Stimulated activated CD4-positive, alpha-beta T cell treated with anti-CD3 and anti-CD28 coated beads, Interleukin-15, amount 100 ng/mL, for 24 hours (primary cell): ENCODE results near the gene STAG3.
"Not testable (repeated sequence)": the region's sequence is repeated elsewhere in the genome, so short reads cannot be mapped to it uniquely, and the experiment has no call there.

Experiments
- DNase-seq: peaks from one replicate; pipeline ENCODE4 v3.0.0-alpha.2; 2020

STAG3 gene

DNA sequence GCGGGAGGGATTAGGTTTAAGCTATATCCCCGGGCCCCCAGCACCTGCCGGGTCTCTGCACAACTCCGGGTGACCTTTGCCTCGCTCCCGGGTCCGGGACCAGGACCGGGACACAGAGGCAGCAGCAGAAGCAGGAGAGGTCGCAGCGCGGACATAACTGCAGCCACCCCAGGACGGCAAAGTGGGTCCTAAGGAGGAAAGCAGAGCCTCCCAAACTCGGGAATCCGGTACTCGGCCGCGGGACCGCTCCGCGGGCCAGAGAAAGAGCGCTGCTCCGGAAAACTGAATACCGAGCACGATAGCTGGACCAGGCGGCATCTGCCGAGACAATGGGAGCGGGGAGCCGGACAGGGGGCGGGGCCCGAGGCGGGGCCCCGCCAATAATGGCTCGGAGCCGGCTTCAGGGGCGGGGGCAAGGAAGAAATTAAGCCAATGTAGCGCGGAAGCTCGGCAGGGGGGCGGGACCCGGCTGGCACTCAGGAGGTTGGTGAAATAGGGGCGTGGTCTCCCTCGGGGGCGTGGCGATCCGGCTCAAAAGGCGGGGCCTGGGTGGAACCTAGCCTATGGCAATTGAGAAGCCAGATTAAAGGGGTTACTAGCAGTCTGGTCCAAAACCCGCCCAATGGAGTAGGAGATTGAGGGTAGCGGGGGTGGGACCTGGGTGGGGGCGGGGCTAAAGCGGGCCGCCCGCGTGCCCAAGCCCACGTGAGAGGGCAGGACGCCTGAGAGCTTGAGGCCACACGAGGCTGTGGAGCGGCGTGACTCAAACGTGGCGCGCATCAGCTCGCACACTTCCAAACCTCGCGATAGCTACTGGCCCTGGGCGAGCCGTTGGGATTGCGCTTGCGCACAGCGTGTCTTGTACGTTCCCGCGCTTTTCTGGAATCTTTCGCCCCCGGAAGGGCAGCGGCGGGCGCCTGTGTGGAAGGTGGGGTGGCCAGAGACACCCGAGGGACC is at the start of gene STAG3, which contains the start of gene GPC2:
Gene STAG3 (plus strand): TSS at position 874 of the 957 bp plus-strand sequence. CDS start 2,639 bp downstream, outside the sequence.
Gene GPC2 (minus strand): TSS at position 337 of the 957 bp plus-strand sequence. CDS start 182 bp downstream, at position 155.
- DNase-seq, result peak; percentile 98

- no peak for DNase-seq
These were observed 49.1 kb upstream of the STAG3 start for GRCh38 chr7:100128637-100128963.

- not testable (repeated sequence) for DNase-seq
These were observed 47.5 kb upstream of the STAG3 start for GRCh38 chr7:100130220-100130607.

DNA sequence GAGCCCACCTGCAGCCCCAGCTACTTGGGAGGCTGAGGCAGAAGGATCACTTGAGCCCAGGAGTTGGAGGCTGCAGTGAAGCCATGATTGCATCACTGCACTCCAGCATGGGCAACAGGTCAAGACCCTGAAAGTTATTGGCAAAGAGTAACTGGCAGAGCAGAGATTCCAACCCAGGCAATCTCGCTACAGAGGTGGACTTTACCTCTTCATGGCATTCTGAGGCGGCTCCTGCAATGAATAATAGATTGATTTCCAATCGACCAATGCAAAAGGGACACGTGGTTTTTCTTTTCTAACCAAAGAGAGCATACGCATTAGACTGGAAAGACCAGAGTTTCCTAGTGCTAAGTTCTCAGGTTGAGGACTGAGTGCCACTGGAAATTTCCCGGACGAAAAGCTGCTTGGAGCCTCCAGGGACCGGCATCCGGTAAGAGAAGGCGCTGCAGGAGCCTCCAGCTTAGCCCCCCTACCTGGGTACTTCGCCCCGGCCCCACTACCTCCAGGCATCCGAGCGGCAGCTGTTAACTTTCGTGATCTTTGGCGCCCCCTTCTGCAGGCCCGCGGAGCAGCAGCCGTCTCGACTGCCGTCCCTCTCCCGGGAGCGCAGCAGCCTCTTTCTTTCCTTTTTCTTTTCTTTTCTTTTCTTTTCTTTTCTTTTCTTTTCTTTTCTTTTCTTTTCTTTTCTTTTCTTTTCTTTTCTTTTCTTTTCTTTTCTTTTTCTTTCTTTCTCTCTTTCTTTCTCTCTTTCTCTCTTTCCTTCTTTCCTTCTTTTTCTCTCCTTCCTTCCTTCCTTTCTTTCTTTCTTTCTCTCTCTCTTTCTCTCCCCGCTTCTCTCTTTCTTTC is 46.9 kb upstream of the STAG3 start:
- DNase-seq, result peak; percentile 88

- DNase-seq, result no peak
These were observed 45.6 kb upstream of the STAG3 start for GRCh38 chr7:100132126-100132525.

DNA sequence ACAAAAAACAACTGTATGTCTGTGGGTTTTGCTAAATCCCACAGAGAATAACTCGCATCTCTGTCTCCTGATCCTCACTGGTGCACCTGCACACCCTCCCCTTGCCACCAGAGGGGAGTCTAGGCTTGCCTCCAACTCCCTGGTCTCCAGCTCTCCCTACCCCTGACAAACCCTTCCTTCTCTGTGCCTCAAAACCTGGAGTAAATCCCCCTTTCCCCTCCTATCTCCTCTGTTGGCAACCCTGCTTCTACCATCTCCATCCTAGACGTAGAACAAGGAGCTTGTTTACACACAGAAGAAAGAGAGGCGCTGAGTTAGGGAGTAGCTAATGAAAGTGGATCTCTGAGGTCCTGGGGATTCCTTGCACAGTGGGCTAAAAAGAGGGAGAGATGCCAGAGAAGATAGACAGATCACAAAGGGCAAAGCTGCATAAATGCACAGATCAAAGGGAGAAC is 45.0 kb upstream of the STAG3 start:
- DNase-seq, result peak; percentile 74

DNA sequence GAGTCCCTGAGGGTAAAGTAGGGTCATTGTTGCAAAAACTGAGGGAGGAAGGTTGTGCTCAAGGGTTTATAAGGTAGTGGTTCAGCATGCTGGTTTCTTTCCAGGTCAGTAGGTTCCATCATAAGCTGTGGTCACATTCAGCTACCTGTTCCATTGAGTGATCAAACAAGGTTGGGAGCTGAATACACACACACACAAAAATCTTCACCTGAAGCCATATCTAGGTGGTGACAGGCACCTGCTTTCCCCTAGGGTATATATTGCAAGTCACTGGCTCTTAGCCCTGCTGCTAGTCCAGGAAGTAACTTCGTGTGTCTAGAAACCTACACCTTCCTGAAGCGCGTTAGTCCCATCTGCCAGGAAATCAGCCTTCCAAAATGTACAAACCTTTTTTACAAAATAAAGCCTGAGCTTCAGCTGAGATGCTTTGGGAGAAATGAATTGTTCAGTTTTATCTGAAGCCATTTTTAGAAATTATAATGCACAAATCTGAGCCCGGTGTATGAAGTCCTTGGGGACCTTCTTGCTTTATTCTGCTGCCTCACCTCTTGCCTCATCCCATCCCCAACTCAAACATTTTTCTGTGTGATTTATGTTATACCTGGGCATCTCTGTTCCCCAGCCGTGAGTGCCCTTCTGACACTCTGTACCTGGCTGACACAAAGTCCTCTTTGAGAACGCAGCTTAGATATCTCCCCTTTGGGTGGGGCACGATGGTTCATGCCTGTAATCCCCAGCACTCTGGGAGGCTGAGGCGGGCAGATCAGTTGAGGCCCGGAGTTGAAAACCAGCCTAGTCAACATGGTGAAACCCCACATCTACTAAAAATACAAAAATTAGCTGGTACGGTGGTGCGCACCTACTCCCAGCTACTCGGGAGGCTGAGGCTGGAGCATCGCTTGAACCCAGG is 39.6 kb upstream of the STAG3 start:
- DNase-seq, result no peak

GRCh38 chr7:100141555-100141949 is 36.2 kb upstream of the STAG3 start:
- no peak for DNase-seq

GRCh38 chr7:100142461-100142860 is 35.3 kb upstream of the STAG3 start:
- DNase-seq, result no peak

DNA sequence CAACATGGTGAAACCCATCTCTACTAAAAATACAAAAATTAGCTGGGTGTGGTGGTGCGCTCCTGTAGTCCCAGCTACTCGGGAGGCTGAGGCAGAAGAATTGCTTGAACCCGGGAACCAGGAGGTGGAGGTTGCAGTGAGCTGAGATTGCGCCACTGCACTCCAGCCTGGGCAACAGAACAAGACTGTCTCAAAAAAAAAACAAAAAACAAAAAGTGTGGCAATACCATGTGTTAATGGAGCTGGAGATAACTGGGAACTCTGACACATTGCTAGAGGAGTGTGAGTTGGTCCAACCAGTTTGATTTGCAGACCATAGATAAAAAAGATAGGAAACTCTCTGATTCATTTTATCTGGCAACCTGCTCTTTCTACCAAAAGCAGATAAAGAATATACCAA is 31.4 kb upstream of the STAG3 start:
- not testable (repeated sequence) for DNase-seq

DNA sequence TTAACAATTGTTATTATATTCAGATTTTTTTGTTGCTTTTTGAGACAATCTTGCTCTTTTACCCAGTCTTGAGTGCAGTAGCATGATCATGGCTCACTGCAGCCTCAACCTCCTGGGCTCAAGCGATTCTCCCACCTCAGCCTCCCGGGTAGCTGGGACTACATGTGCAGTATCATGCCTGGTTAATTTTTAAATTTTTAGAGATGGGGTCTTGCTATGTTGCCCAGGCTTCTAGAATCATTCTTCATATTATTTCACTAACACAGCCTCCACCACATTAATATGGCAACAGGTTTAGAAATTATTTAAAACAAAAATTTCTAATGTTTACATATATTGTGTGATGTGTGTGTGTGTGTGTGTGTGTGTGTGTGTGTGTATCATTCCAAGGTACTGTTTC is 30.4 kb upstream of the STAG3 start:
- no peak for DNase-seq

DNA sequence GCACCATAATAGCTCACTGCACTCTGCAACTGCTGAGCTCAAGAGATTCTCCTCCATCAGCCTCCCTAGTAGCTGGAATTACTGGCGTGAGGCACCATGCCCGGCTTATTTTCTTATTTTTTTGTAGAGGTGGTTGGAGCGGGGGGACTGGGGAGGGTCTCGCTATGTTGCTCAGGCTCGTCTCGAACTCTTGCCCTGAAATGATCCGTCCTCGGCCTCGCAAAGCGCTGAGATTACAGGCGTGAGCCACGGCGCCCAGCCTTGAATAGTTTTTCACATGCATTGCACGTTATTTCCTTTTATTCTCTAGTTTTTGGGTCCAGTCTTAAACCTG is 29.5 kb upstream of the STAG3 start:
- no peak for DNase-seq

DNA sequence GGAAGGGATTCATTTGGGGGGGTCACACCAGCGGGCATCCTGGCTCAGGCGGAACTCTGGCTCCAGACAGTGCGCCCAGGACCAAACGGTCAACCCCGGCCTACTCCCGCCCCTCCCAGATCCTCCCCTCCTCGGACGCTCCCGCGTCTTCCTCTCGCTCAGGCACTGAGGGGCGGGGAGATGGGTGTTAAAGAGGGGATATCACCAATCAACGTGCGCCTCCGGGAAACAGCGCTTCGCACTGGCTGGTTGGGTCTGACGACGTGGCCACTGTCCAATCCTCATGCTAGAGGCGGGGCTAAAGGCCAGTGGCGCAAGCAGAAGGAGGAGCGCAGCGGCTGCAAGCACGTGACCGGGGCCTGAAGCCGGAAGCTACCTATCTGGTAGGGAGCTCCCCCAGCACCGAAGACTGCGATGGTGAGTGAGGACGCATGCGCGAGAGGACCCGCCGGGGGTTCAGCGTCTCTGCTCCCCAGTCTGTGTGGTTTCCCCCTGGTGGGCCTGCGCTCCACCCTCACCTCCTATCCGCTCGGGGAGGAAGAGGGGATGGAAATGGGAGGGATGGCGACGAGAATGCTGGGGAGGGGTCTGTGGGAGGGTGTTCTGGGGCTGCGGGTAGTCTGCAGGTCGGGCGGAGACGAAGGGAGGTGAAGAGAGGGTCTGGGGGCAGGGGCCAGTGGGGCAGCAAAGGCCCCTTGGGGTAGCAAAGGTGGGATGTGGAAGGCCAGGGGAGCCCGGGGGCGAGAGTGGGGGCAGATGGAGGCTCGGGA is 29.0 kb upstream of the STAG3 start, which contains the start of gene LAMTOR4:
Gene LAMTOR4 (plus strand): TSS at position 360 of the 770 bp plus-strand sequence. CDS start 55 bp downstream, at position 415.
- DNase-seq, result peak; percentile 99

DNA sequence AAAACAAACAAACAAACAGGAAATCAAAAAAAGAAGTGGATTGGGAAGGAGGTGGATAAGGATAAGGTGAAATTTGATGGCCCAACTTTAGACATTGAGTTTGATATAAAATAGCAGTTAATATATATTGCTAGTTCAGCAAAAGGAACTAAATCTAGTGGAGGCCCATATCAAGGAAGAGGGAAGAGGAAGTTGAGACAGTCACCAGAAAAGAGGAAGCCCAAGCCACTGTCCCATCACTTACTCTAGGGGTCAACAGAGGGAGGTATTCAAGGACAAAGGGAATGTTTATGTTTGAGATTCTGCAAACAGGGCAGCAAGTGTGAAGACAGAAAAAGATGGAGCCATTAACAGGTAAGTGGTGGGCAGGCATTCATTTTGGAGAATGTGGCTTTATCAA is 25.3 kb upstream of the STAG3 start:
- no peak for DNase-seq

- no peak for DNase-seq
These were observed 24.6 kb upstream of the STAG3 start for GRCh38 chr7:100152937-100153666.

- no peak for DNase-seq
These were observed 23.8 kb upstream of the STAG3 start for GRCh38 chr7:100153708-100154535.

DNA sequence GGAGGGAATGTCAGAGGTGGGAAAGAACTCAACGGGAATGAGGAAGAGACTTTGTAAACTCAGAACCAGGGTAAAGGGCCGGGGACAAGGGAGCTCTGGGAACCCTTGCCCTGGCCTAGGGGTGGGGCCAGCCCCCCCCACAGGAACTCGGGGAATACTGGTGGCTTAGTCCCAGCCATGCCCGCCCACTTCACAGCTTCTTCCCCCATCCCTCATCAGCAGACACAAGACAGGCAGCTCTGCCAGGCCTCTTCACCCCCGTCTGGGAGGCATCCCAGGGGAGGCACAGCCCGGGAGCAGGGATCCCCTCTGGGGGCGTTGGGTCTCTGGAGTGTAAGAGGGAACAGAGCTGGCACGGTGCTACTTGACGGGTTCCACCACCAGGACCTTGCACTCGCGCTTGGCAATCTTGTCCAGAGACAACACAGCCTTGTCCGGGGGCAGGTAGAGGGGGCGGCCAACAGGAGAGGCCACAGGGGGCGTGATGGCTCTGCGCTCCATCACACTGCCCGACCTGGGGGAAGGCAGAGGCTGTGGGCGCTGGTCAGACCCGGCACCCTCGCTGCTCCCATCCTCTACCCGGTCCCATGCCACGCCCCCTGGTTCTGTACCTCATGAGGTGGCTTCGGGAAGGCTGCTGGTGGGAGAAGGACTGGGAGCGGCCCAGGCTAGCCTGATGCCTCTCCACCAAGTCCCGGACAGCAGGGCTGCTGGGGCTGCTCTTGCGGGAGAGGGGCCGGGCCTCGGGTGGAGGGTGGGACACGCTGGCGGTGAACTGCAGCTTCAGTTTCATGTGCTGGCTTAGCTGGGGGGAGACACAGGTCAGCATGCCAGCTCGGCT is 22.8 kb upstream of the STAG3 start:
- no peak for DNase-seq

GRCh38 chr7:100155553-100156317 is 22.0 kb upstream of the STAG3 start:
- no peak for DNase-seq
